Measurements from ENCODE around the gene GCKR. TPM values are rescaled to one million over a fixed set of nuclear protein-coding genes. Genes with fewer than 3 reads are reported as not detected.

Gene GCKR
- total and polyA plus RNA-seq, 2 of the 13 experiments (the other 11 are each of a cell fraction or from before 2014, with no cell fraction given): 15.2 to 48.3 TPM

- no peaks in the 10 kb centered on the region for H4K20me1 ChIP-seq (ENCODE audit: insufficient read depth, low read length)
- intact Hi-C loops (cut with micrococcal nuclease; ENCODE audit: unreplicated experiment) (no loop called here), in situ Hi-C loops (cut with HindIII; ENCODE audit: extremely low pct_ligation_motif_present, low pct_unique_long_range_greater_than_20kb) (no loop called here)
- peak overlapping the region; percentile 95 for H3K4me2 ChIP-seq (ENCODE audit: low read depth, low read length)
- H2AFZ ChIP-seq (ENCODE audit: low read length): no peak overlapping the region
- ChIA-PET POLR2A (interaction anchor here (0.8 to 2.0 kb wide), 8 partner anchors 66 to 169 kb away, joined by 3 to 9 read pairs (median 4); partner anchors contain the start of genes CCDC121, GPN1, GTF3C2 and NRBP1), CTCF (ENCODE audit: low intra/inter-chr PET ratio, low total read pairs) (no interaction called here)
- peak overlapping the region; percentile 81 to 85 (median 83) for H3K4me3 ChIP-seq (replicated peaks in 1 of 3; ENCODE audit: insufficient read depth in 1 of 3, low read depth in 2 of 3, low read length in 3 of 3)
- no peaks in the 10 kb centered on the region for H3K9me3 ChIP-seq (ENCODE audit: low read length)
- H3K4me1 ChIP-seq (ENCODE audit: insufficient read depth, low read length): peaks cover 67% of the 10 kb centered on the region
- WGBS (ENCODE audit: low lambda C conversion rate): 12% methylated on average over 4 of the region's 35 CpGs
- H3K27me3 ChIP-seq (ENCODE audit: control insufficient read depth in 1 of 2, insufficient read depth in 2 of 2, low read length in 2 of 2): no peaks in the 10 kb centered on the region; a peak in 1 of 5 replicates
- peak; percentile 9 for ATAC-seq
- DNase-seq (ENCODE audit: low spot score): peak; percentile 50
- peak overlapping the region; percentile 74 for H3K9ac ChIP-seq (ENCODE audit: insufficient read depth, low read depth, low read length)
- no TSS peak for BruUV-seq (replicated peaks)
- H3K27ac ChIP-seq (ENCODE audit: extremely low read length, insufficient read depth, low read length): no peak overlapping the region
- FAIRE-seq: no peak
- H3K79me2 ChIP-seq (ENCODE audit: insufficient read depth, low read length): no peaks in the 10 kb centered on the region
- H3K36me3 ChIP-seq (replicated peaks in 1 of 2; ENCODE audit: control insufficient read depth in 1 of 2, insufficient read depth in 2 of 2, low read length in 2 of 2): no peaks in the 10 kb centered on the region
- TF ChIP-seq HNRNPL (IDR thresholded peaks at IDR 0.05; ENCODE audit: low read depth, low read length) (peak; percentile 92), IRF9 (CRISPR knock-in tag; IDR thresholded peaks at IDR 0.05; ENCODE audit: borderline replicate concordance) (peak; percentile 28), NCOA2 (CRISPR knock-in tag; IDR thresholded peaks at IDR 0.05) (peak; percentile 24; the same call in 1 of the 2 replicates), ZNF180 (CRISPR knock-in tag; IDR thresholded peaks at IDR 0.05; ENCODE audit: borderline replicate concordance, low read depth) (no peak), XRCC5 (optimal IDR thresholded peaks at IDR 0.05; ENCODE audit: low read length) (peak; percentile 50), ZBTB38 (CRISPR knock-in tag; IDR thresholded peaks at IDR 0.05) (peak; percentile 63), CTCF (CRISPR knock-in tag; IDR thresholded peaks at IDR 0.05) (peak; percentile 30), ZNF619 (CRISPR knock-in tag; IDR thresholded peaks at IDR 0.05) (peak; percentile 37; the same call in 1 of the 2 replicates), FOXC1 (CRISPR knock-in tag; IDR thresholded peaks at IDR 0.05; ENCODE audit: borderline replicate concordance) (peak; percentile 61; the same call in 1 of the 2 replicates), DPF2 (CRISPR knock-in tag; IDR thresholded peaks at IDR 0.05; ENCODE audit: borderline replicate concordance, low read depth) (0 out of 2 replicates have a peak, but pooled peaks have one; percentile 37), ERF (CRISPR knock-in tag; IDR thresholded peaks at IDR 0.05) (peak; percentile 33; the same call in 1 of the 2 replicates), PRDM15 (CRISPR knock-in tag; IDR thresholded peaks at IDR 0.05) (no peak)
- TF ChIP-seq, protein P1, sequence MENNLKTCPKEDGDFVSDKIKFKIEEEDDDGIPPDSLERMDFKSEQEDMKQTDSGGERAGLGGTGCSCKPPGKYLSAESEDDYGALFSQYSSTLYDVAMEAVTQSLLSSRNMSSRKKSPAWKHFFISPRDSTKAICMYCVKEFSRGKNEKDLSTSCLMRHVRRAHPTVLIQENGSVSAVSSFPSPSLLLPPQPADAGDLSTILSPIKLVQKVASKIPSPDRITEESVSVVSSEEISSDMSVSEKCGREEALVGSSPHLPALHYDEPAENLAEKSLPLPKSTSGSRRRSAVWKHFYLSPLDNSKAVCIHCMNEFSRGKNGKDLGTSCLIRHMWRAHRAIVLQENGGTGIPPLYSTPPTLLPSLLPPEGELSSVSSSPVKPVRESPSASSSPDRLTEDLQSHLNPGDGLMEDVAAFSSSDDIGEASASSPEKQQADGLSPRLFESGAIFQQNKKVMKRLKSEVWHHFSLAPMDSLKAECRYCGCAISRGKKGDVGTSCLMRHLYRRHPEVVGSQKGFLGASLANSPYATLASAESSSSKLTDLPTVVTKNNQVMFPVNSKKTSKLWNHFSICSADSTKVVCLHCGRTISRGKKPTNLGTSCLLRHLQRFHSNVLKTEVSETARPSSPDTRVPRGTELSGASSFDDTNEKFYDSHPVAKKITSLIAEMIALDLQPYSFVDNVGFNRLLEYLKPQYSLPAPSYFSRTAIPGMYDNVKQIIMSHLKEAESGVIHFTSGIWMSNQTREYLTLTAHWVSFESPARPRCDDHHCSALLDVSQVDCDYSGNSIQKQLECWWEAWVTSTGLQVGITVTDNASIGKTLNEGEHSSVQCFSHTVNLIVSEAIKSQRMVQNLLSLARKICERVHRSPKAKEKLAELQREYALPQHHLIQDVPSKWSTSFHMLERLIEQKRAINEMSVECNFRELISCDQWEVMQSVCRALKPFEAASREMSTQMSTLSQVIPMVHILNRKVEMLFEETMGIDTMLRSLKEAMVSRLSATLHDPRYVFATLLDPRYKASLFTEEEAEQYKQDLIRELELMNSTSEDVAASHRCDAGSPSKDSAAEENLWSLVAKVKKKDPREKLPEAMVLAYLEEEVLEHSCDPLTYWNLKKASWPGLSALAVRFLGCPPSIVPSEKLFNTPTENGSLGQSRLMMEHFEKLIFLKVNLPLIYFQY (CRISPR knock-in tag; IDR thresholded peaks at IDR 0.05; ENCODE audit: borderline replicate concordance): no peak
These were observed 2.2 kb upstream of the GCKR start for GRCh38 chr2:27494284-27494943.

Measured in HepG2 (cell line).